Tibial nerve (tissue), 4 donors: ENCODE results near the gene DOK6. TPM values are rescaled to one million over a fixed set of nuclear protein-coding genes. Genes with fewer than 3 reads are reported as not detected.

Experiments
- DNase-seq, 2 donors: peaks; one replicate each; pipeline ENCODE4 v3.0.0-alpha.2; 2019; ENCODE audit warnings: low spot score in 2 of 2
- H3K27ac ChIP-seq, 4 donors: fragments of 200-600 bp; sonication (generic) in 3 of 4; one replicate each; pipeline ENCODE4 v1.5.1; 2017 to 2019; ENCODE audit warnings: mild to moderate bottlenecking in 1 of 4
- H3K27me3 ChIP-seq, 2 donors: fragments of 200-600 bp; sonication (generic) in 1 of 2; one replicate each; pipeline versions ENCODE4 v1.5.1 to v1.6.0; 2017 to 2019
- H3K36me3 ChIP-seq, 3 donors: fragments of 200-600 bp; sonication (generic); one replicate each; pipeline ENCODE4 v1.5.1; 2018 to 2019
- H3K4me1 ChIP-seq, 4 donors: fragments of 200-600 bp; sonication (generic) in 3 of 4; one replicate each; pipeline ENCODE4 v1.5.1; 2017 to 2019
- H3K4me3 ChIP-seq, 4 donors: fragments of 200-600 bp; sonication (generic) in 3 of 4; one replicate each; pipeline ENCODE4 v1.5.1; 2017 to 2019; ENCODE audit warnings: mild to moderate bottlenecking in 1 of 4, moderate library complexity in 1 of 4
- H3K9me3 ChIP-seq, 4 donors: fragments of 200-600 bp; sonication (generic) in 3 of 4; one replicate each; pipeline ENCODE4 v1.5.1; 2017 to 2019
- EP300 ChIP-seq, 2 donors: sonication (generic); formaldehyde crosslinking; IDR thresholded peaks; one replicate each; pipeline ENCODE4 v1.6.1; 2017; ENCODE audit warnings: antibody characterized with exemption in 2 of 2, mild to moderate bottlenecking in 1 of 2
- POLR2A ChIP-seq, 2 donors: fragments of 450-650 bp; IDR thresholded peaks; one replicate each; pipeline ENCODE4 v1.6.1; 2017; ENCODE audit warnings: antibody characterized with exemption in 2 of 2, mild to moderate bottlenecking in 2 of 2, moderate library complexity in 2 of 2
- WGBS, 2 donors: methylation state at CpG; one replicate each; pipeline ENCODE4 v1.1.5; 2018; 5-methylcytosine and 5-hydroxymethylcytosine counted together
- total RNA-seq, 4 donors: library from RNA; depleted of rRNA; stranded (reverse); fragments of >200 nt; gene quantifications; one replicate each; pipeline ENCODE4 v1.1.0, GENCODE V29; 2016
- TF ChIP-seq, protein P1 (sequence below), 5 experiments: fragments of 200-600 bp in 3 of 5; fragments of 450-650 bp in 2 of 5; sonication (generic) in 3 of 5; IDR thresholded peaks; one replicate each; pipeline ENCODE4 v1.5.1; 2016 to 2019; ENCODE audit warnings: antibody characterized with exemption in 5 of 5, mild to moderate bottlenecking in 3 of 5, moderate library complexity in 2 of 5

The DOK6 gene
- total RNA-seq, 4 donors from 2014 or later: 4.0 to 28.6 (median 6.1) TPM

- peaks cover 0 to 3% (median 0%) of the 10 kb centered on the region in 4 donors for H3K4me1 ChIP-seq
- H3K9me3 ChIP-seq: no peaks in the 10 kb centered on the region
- no peaks in the 10 kb centered on the region for H3K27me3 ChIP-seq
- H3K4me3 ChIP-seq: no peak overlapping the region
- no peak overlapping the region for H3K27ac ChIP-seq
- DNase-seq: no peak
- no peaks in the 10 kb centered on the region for H3K36me3 ChIP-seq
- 94 to 96% methylated on average over 2 of the region's 2 CpGs for WGBS, 2 donors
- TF ChIP-seq EP300 (IDR thresholded peaks at IDR 0.05) (no peak), POLR2A (IDR thresholded peaks at IDR 0.05) (no peak)
- TF ChIP-seq, protein P1, sequence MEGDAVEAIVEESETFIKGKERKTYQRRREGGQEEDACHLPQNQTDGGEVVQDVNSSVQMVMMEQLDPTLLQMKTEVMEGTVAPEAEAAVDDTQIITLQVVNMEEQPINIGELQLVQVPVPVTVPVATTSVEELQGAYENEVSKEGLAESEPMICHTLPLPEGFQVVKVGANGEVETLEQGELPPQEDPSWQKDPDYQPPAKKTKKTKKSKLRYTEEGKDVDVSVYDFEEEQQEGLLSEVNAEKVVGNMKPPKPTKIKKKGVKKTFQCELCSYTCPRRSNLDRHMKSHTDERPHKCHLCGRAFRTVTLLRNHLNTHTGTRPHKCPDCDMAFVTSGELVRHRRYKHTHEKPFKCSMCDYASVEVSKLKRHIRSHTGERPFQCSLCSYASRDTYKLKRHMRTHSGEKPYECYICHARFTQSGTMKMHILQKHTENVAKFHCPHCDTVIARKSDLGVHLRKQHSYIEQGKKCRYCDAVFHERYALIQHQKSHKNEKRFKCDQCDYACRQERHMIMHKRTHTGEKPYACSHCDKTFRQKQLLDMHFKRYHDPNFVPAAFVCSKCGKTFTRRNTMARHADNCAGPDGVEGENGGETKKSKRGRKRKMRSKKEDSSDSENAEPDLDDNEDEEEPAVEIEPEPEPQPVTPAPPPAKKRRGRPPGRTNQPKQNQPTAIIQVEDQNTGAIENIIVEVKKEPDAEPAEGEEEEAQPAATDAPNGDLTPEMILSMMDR (IDR thresholded peaks at IDR 0.05): no peak
These were observed 138.7 kb downstream of the DOK6 start for GRCh38 chr18:69539404-69539803.

- WGBS, 2 donors: 56% methylated on average over 3 of the region's 3 CpGs
- DNase-seq: no peak
- Histone ChIP-seq H3K27me3 (no peaks in the 10 kb centered on the region), H3K4me1 (no peaks in the 10 kb centered on the region), H3K27ac (no peak overlapping the region), H3K4me3 (no peak overlapping the region), H3K9me3 (peaks cover 0 to 4% (median 0%) of the 10 kb centered on the region in 4 donors), H3K36me3 (no peaks in the 10 kb centered on the region)
- TF ChIP-seq POLR2A (IDR thresholded peaks at IDR 0.05): no peak
- TF ChIP-seq, protein P1 (IDR thresholded peaks at IDR 0.05): no peak
- no peak for TF ChIP-seq EP300 (IDR thresholded peaks at IDR 0.05)
These were observed 155.5 kb downstream of the DOK6 start for GRCh38 chr18:69556228-69556627.

- TF ChIP-seq POLR2A (IDR thresholded peaks at IDR 0.05) (no peak), EP300 (IDR thresholded peaks at IDR 0.05) (no peak)
- TF ChIP-seq, protein P1 (IDR thresholded peaks at IDR 0.05): no peak
- H3K27ac ChIP-seq: no peak overlapping the region
- 61 to 62% methylated on average over 4 of the region's 4 CpGs for WGBS, 2 donors
- H3K27me3 ChIP-seq: no peaks in the 10 kb centered on the region
- H3K4me1 ChIP-seq: no peaks in the 10 kb centered on the region
- H3K9me3 ChIP-seq: peaks cover 0 to 4% (median 0%) of the 10 kb centered on the region in 4 donors
- no peak for DNase-seq
- H3K4me3 ChIP-seq: no peak overlapping the region
- no peaks in the 10 kb centered on the region for H3K36me3 ChIP-seq
These were observed 156.6 kb downstream of the DOK6 start for GRCh38 chr18:69557282-69557681.

DNA sequence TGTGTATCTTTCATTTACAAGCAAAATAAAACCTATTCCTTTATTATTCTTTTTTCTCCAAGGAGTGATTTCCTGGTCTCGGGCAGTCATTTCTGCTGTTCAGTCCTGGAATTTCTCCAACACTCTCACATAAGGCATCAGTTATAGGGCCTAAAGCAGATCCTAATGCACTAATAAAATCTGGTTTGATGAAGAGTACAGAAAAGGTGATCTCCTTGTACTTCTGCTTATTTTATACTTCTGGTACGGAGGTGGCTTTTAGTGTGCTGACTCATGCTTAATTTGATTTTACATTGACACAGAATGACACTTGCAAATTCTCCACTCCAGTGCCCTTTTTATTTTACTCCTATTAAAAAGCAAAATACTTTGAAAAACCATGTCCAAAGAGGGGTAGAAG, 157.4 kb downstream of the DOK6 start:
- no peak overlapping the region for H3K4me3 ChIP-seq
- no peak for DNase-seq
- no peaks in the 10 kb centered on the region for H3K4me1 ChIP-seq
- no peaks in the 10 kb centered on the region for H3K27me3 ChIP-seq
- 56% methylated on average over 2 of the region's 2 CpGs for WGBS, 2 donors
- no peak overlapping the region for H3K27ac ChIP-seq
- no peaks in the 10 kb centered on the region for H3K36me3 ChIP-seq
- H3K9me3 ChIP-seq: peaks cover 0 to 4% (median 0%) of the 10 kb centered on the region in 4 donors
- TF ChIP-seq, protein P1 (IDR thresholded peaks at IDR 0.05): no peak
- TF ChIP-seq POLR2A (IDR thresholded peaks at IDR 0.05) (no peak), EP300 (IDR thresholded peaks at IDR 0.05) (no peak)

GRCh38 chr18:69559604-69560003, 158.9 kb downstream of the DOK6 start:
- H3K4me3 ChIP-seq: no peak overlapping the region
- no peaks in the 10 kb centered on the region for H3K27me3 ChIP-seq
- TF ChIP-seq, protein P1 (IDR thresholded peaks at IDR 0.05): no peak
- TF ChIP-seq EP300 (IDR thresholded peaks at IDR 0.05) (no peak), POLR2A (IDR thresholded peaks at IDR 0.05) (no peak)
- H3K9me3 ChIP-seq: peaks cover 0 to 2% (median 0%) of the 10 kb centered on the region in 4 donors
- H3K27ac ChIP-seq: no peak overlapping the region
- no peak for DNase-seq
- no peaks in the 10 kb centered on the region for H3K36me3 ChIP-seq
- no peaks in the 10 kb centered on the region for H3K4me1 ChIP-seq
